BE2C (cell line): ENCODE measurements around the gene NUP62.
"Not testable (repeated sequence)": the region's sequence is repeated elsewhere in the genome, so short reads cannot be mapped to it uniquely, and the experiment has no call there.

Experiments
- DNase-seq: peaks from one replicate; pipeline ENCODE4 v3.0.0-alpha.2; 2020
- H3K27me3 ChIP-seq: fragments of 250-450 bp; sonication (Bioruptor Pico); 2 replicates; pipeline ENCODE4 v1.5.1; 2020; ENCODE audit warnings: mild to moderate bottlenecking
- H3K36me3 ChIP-seq: fragments of 250-450 bp; sonication (Bioruptor Pico); 2 replicates; pipeline ENCODE4 v1.5.1; 2020; ENCODE audit warnings: mild to moderate bottlenecking
- H3K4me1 ChIP-seq: fragments of 250-450 bp; sonication (Bioruptor Pico); 2 replicates; pipeline ENCODE4 v1.5.1; 2020
- H3K4me3 ChIP-seq: 2 replicates; pipeline ENCODE4 v1.5.1; 2011; ENCODE audit warnings: low read depth, low read length
- H3K9me3 ChIP-seq: fragments of 250-450 bp; sonication (Bioruptor Pico); 2 replicates; pipeline ENCODE4 v1.5.1; 2020
- CTCF ChIP-seq: IDR thresholded peaks from 2 replicates; pipeline ENCODE4 v1.5.1; 2012; ENCODE audit warnings: mild to moderate bottlenecking, low read depth, low read length

NUP62 gene

DNA sequence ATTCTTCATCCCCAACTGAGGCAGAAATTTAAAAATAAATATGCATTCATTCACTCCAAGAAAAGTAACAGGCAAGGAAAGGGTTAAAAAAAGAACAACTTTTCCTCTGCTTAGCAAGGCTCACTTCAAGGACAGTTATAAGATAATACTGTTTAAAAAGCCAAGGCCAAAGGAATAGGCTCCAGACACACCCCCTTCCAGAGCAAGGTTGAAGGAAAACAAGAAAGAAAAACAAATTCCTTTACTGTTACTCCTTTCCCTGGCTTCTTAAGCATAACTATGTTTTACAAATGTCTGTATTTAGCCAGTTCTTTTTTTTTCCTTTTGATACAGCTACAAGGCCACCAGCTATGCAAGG lies 23.2 kb upstream of the NUP62 start:
- Histone ChIP-seq H3K9me3 (no peaks in the 10 kb centered on the region), H3K4me3 (no peak overlapping the region), H3K4me1 (no peaks in the 10 kb centered on the region), H3K36me3 (no peaks in the 10 kb centered on the region), H3K27me3 (no peaks in the 10 kb centered on the region)
- no peak for TF ChIP-seq CTCF
- no peak for DNase-seq

GRCh38 chr19:49951806-49952478 lies 22.6 kb upstream of the NUP62 start:
- H3K9me3 ChIP-seq = no peaks in the 10 kb centered on the region
- H3K4me1 ChIP-seq = no peaks in the 10 kb centered on the region
- H3K36me3 ChIP-seq = no peaks in the 10 kb centered on the region
- no peak for TF ChIP-seq CTCF
- DNase-seq = no peak
- no peak overlapping the region for H3K4me3 ChIP-seq
- H3K27me3 ChIP-seq = no peaks in the 10 kb centered on the region

- H3K27me3 ChIP-seq = no peaks in the 10 kb centered on the region
- DNase-seq = no peak
- no peaks in the 10 kb centered on the region for H3K36me3 ChIP-seq
- no peak for TF ChIP-seq CTCF
- no peaks in the 10 kb centered on the region for H3K4me1 ChIP-seq
- no peak overlapping the region for H3K4me3 ChIP-seq
- H3K9me3 ChIP-seq = no peaks in the 10 kb centered on the region
Measured at GRCh38 chr19:49950956-49951526, 21.7 kb upstream of the NUP62 start.

GRCh38 chr19:49950590-49950948 lies 21.3 kb upstream of the NUP62 start:
- Histone ChIP-seq H3K27me3 (no peaks in the 10 kb centered on the region), H3K4me3 (no peak overlapping the region), H3K4me1 (no peaks in the 10 kb centered on the region), H3K9me3 (no peaks in the 10 kb centered on the region), H3K36me3 (no peaks in the 10 kb centered on the region)
- no peak for TF ChIP-seq CTCF
- DNase-seq = no peak

DNA sequence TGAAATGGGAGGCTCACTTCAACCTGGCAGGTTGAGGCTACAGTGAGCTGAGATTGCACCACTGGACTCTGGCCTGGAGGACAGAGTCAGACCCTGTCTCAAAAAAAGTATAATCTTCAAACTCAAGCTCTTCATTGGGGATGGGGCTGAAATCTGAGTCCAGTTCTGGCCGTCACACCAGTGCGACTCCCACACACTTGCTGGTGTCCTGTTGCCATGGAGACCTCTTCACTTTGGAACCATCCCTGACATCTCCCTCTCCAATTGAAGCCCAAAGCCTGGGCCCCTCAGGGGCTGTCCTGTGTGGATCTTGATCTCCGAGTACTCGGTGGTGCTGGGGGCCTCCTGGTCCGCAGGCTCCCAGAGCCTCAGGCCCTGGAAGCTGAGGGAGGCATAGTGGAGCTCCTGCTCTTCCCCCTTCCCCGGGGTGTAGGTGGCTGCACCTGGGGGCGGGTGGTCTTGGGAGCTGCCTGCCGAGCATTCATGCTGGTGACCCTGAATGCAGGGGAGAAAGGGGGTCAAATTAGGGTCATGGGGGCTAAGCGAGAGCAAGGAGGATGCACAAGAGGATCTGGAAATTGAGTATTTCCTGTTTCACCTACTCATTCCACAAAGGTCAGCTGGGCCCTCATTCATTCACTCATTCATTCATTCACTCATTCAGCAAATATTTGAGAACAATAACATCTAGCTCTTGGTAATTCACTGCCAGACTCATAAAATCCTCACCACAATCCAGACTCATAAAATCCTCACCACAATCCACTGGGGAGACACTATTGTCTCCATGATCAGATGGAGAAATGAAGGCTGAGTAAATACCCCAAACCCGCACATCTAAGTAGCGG lies 20.7 kb upstream of the NUP62 start:
- Histone ChIP-seq H3K27me3 (no peaks in the 10 kb centered on the region), H3K9me3 (no peaks in the 10 kb centered on the region), H3K4me3 (no peak overlapping the region), H3K36me3 (no peaks in the 10 kb centered on the region), H3K4me1 (no peaks in the 10 kb centered on the region)
- no peak for TF ChIP-seq CTCF
- DNase-seq = no peak

GRCh38 chr19:49946415-49946814 lies 17.1 kb upstream of the NUP62 start:
- TF ChIP-seq CTCF = no peak
- Histone ChIP-seq H3K4me3 (no peak overlapping the region), H3K27me3 (no peaks in the 10 kb centered on the region), H3K36me3 (no peaks in the 10 kb centered on the region), H3K4me1 (no peaks in the 10 kb centered on the region), H3K9me3 (no peaks in the 10 kb centered on the region)
- no peak for DNase-seq

DNA sequence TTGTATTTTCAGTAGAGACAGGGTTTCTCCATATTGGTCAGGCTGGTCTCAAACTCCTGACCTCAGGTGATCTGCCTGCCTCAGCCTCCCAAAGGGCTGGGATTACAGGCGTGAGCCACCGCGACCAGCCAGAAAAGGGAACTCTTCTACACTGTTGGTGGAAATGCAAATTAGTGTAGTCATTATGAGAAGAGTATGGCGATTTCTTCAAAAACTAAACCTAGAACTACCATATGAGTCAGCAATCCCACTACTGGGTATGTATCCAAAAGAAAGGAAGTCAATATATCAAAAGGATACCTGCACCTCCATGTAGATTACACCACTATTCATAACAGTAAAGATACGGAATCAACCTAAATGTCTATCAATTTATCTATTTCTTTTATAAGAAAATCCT lies 15.3 kb upstream of the NUP62 start:
- not testable (repeated sequence) for H3K36me3 ChIP-seq, H3K9me3 ChIP-seq, H3K4me1 ChIP-seq, H3K4me3 ChIP-seq, DNase-seq, H3K27me3 ChIP-seq
